K562 (cell line): ENCODE results near the gene CNOT2. TPM values are rescaled to one million over a fixed set of nuclear protein-coding genes. Genes with fewer than 3 reads are reported as not detected.

Experiments used
- ATAC-seq: fragments of 200-7000 bp; cut with Tn5 transposase; 3 replicates; pipeline ENCODE4 v1.9.1; 2020; ENCODE audit warnings: moderate library complexity
- BruUV-seq: library from RNA; stranded (reverse); fragments of 400-500 nt; replicated peaks from 2 replicates; lab custom pipeline; 2021; lab: Mats Ljungman, UMichigan
- CTCF ChIA-PET: fragments of 300-600 bp; formaldehyde crosslinking; extraction: SDS; loops from one replicate; lab custom pipeline; 2021; ENCODE audit warnings: low intra/inter-chr PET ratio; lab: Yijun Ruan, JAX
- POLR2A ChIA-PET: fragments of 300-600, 350-650 bp; sonication (Branson Sonifier 250); formaldehyde crosslinking; extraction: SDS; loops from one replicate; lab custom pipeline; 2021; ENCODE audit warnings: antibody characterized with exemption, inconsistent platforms; lab: Yijun Ruan, JAX
- DNase-seq, 4 experiments: peaks; one replicate each; pipeline versions ENCODE4 v3.0.0 to v3.0.0-alpha.2; 2011 to 2018; ENCODE audit warnings: low spot score in 3 of 4, mixed read lengths in 3 of 4; ENCODE audit errors: extremely low read depth in 1 of 4
- FAIRE-seq: peaks from 2 replicates; lab custom pipeline; 2011; peaks lifted over from hg19 to GRCh38; lab: Jason Lieb, UNC
- H2AFZ ChIP-seq: 2 replicates; pipeline ENCODE4 v1.6.0; 2011; ENCODE audit warnings: low read depth, low read length, control low read depth, inconsistent platforms
- H3K27ac ChIP-seq: fragments of 200-600 bp; 3 replicates; pipeline ENCODE4 v1.8.0; 2011; ENCODE audit warnings: low read depth, mild to moderate bottlenecking, control low read depth, inconsistent platforms, low read length, moderate library complexity, mixed read lengths; ENCODE audit errors: extremely low read depth
- H3K27me3 ChIP-seq, 2 experiments: fragments of 300-600 bp in 1 of 2; 2 replicates in 1 of 2; 3 replicates in 1 of 2; pipeline versions ENCODE4 v1.6.0 to v1.8.0; 2011; ENCODE audit warnings: inconsistent platforms in 2 of 2, low read length in 2 of 2, mild to moderate bottlenecking in 1 of 2, mixed read lengths in 1 of 2, moderate library complexity in 1 of 2; ENCODE audit not compliant: control insufficient read depth in 2 of 2, insufficient read depth in 2 of 2
- H3K36me3 ChIP-seq: fragments of 300-600 bp; 3 replicates; pipeline ENCODE4 v1.8.0; 2011; ENCODE audit warnings: mild to moderate bottlenecking, low read length, inconsistent platforms; ENCODE audit not compliant: control insufficient read depth, insufficient read depth
- H3K4me1 ChIP-seq, 2 experiments: fragments of 200-600 bp in 1 of 2; replicated peaks in 1 of 2; 2 replicates in 1 of 2; 3 replicates in 1 of 2; pipeline versions ENCODE4 v1.5.1 to v1.8.0; 2011; ENCODE audit warnings: inconsistent platforms in 2 of 2, low read length in 2 of 2, mild to moderate bottlenecking in 1 of 2, mixed read lengths in 1 of 2, moderate library complexity in 1 of 2; ENCODE audit not compliant: control insufficient read depth in 2 of 2, insufficient read depth in 2 of 2
- H3K4me2 ChIP-seq: 2 replicates; pipeline ENCODE4 v1.6.1; 2011; ENCODE audit warnings: low read length, control low read depth, inconsistent platforms, mixed read lengths; ENCODE audit not compliant: insufficient read depth
- H3K4me3 ChIP-seq: fragments of 200-600 bp; sonication (generic), shearing (Covaris generic); 2 replicates; pipeline ENCODE4 v1.5.1; 2016; ENCODE audit warnings: control low read depth, inconsistent platforms
- H3K79me2 ChIP-seq: fragments of 200-600 bp; 3 replicates; pipeline ENCODE4 v1.8.0; 2011; ENCODE audit warnings: low read length, inconsistent platforms; ENCODE audit not compliant: control insufficient read depth, insufficient read depth
- H3K9ac ChIP-seq, 2 experiments: 2 replicates each; pipeline versions ENCODE4 v1.6.0 to v1.6.1; 2011; ENCODE audit warnings: low read depth in 2 of 2, low read length in 2 of 2, control low read depth in 1 of 2, inconsistent platforms in 1 of 2, mild to moderate bottlenecking in 1 of 2, mixed read lengths in 1 of 2; ENCODE audit not compliant: insufficient read depth in 1 of 2
- H3K9me1 ChIP-seq: one replicate; pipeline ENCODE4 v1.6.0; 2011; ENCODE audit warnings: inconsistent platforms, mild to moderate bottlenecking, low read length, moderate library complexity; ENCODE audit not compliant: control insufficient read depth, insufficient read depth
- H3K9me3 ChIP-seq: replicated peaks from 2 replicates; pipeline ENCODE4 v1.5.1; 2011; ENCODE audit warnings: low read depth, low read length, inconsistent platforms; ENCODE audit not compliant: control insufficient read depth, insufficient read depth
- H4K20me1 ChIP-seq: replicated peaks from 2 replicates; pipeline ENCODE4 v1.6.1; 2011; ENCODE audit warnings: low read length, inconsistent platforms, mixed read lengths; ENCODE audit not compliant: control insufficient read depth, insufficient read depth
- CBX8 ChIP-seq: fragments of 200-600 bp; sonication (generic); IDR thresholded peaks from 2 replicates; pipeline ENCODE4 v1.6.1; 2012; ENCODE audit warnings: borderline replicate concordance, mixed run types, low read depth, mild to moderate bottlenecking, moderate library complexity, mixed read lengths, low read length, control low read depth, inconsistent platforms; ENCODE audit not compliant: poor library complexity, severe bottlenecking; ENCODE audit errors: extremely low read depth
- STAT6 ChIP-seq: sonication (generic); formaldehyde crosslinking; IDR thresholded peaks from 2 replicates; pipeline ENCODE4 v1.8.1; 2023; ENCODE audit warnings: mild to moderate bottlenecking, missing genetic modification reagents
- ZNF444 ChIP-seq: fragments of 250-450 bp; sonication (Bioruptor Pico); IDR thresholded peaks from 2 replicates; pipeline ENCODE4 v1.4.0; 2020; ENCODE audit warnings: mild to moderate bottlenecking, moderate library complexity
- WGBS: fragments of 100-300 bp; shearing (Covaris generic); methylation state at CpG from one replicate; pipeline ENCODE4 v1.1.6; 2016; ENCODE audit warnings: low coverage, mixed read lengths; ENCODE audit not compliant: insufficient coverage; ENCODE audit errors: missing lambda C conversion rate; 5-methylcytosine and 5-hydroxymethylcytosine counted together
- in situ Hi-C: fragments of 300-500 bp; cut with MboI; formaldehyde crosslinking; loops from 4 replicates; pipeline ENCODE4 v1.15.0; 2018; ENCODE audit warnings: inconsistent platforms, mixed read lengths
- intact Hi-C: fragments of 100-400 bp; cut with micrococcal nuclease; formaldehyde crosslinking; loops from 2 replicates; pipeline ENCODE4 v1.14.2; 2022
- polyA plus RNA-seq, 8 experiments: library from polyadenylated mRNA; depleted of rRNA in 4 of 8; stranded (reverse) in 5 of 8; unstranded in 3 of 8; fragments of >200 nt; fragmentation: Nextera tagmentation in 2 of 8; fragmentation: Illumina TruSeq in 1 of 8; extraction: Ambion mirVana in 2 of 8; extraction: Trizol in 1 of 8; gene quantifications; 2 replicates each; pipeline versions ENCODE4 v1.2.1 to v1.2.3, GENCODE V29; 2011 to 2014; ENCODE audit warnings: inconsistent platforms in 1 of 8, missing spikeins in 1 of 8
- total RNA-seq, 7 experiments: library from RNA; depleted of rRNA in 6 of 7; stranded (reverse); fragments of >200 nt in 6 of 7; fragmentation: Illumina TruSeq in 2 of 7; extraction: Trizol in 2 of 7; gene quantifications; 2 replicates each; pipeline versions ENCODE4 v1.2.1 to v1.2.3, GENCODE V29; 2011 to 2021; ENCODE audit warnings: low replicate concordance in 1 of 7

The CNOT2 gene
- total and polyA plus RNA-seq, 9 of the 15 experiments (the other 6 are each of a cell fraction or from before 2014, with no cell fraction given): 43.6 to 119 (median 84.4) TPM

GRCh38 chr12:70367258-70368141 lies 124.3 kb downstream of the CNOT2 start:
- peak overlapping the region in 1 of 2 experiments; percentile 62; a peak in 2 of 4 replicates for H3K9ac ChIP-seq
- no peak overlapping the region for H3K27ac ChIP-seq
- intact Hi-C loops: loop anchor here (10.0 kb wide), 1 partner anchor 123 kb away; the partner anchor contains the start of gene CNOT2
- H3K4me3 ChIP-seq: peak overlapping the region; percentile 48; the same call in 1 of the 2 replicates
- H3K27me3 ChIP-seq: peaks cover 8 to 26% of the 10 kb centered on the region in 2 experiments
- no peak for DNase-seq
- POLR2A ChIA-PET: interaction anchor here (0.6 to 1.2 kb wide), 3 partner anchors 10 to 225 kb away, joined by 3 to 4 read pairs (median 3); no protein-coding TSS in a partner anchor
- TF ChIP-seq STAT6 (CRISPR knock-in tag): no peak
- no peak for TF ChIP-seq ZNF444 (CRISPR knock-in tag)
- TF ChIP-seq CBX8: peak; percentile 18
- peaks cover 7 to 23% of the 10 kb centered on the region in 2 experiments; a peak in 4 of 5 replicates for H3K4me1 ChIP-seq
- peak overlapping the region; percentile 89 for H2AFZ ChIP-seq
- H3K4me2 ChIP-seq: peak overlapping the region; percentile 81; the same call in 1 of the 2 replicates
- FAIRE-seq: no peak
- no peaks in the 10 kb centered on the region for H4K20me1 ChIP-seq
- no peaks in the 10 kb centered on the region for H3K9me3 ChIP-seq
- ATAC-seq: no peak
- in situ Hi-C loops: no loop called here
- BruUV-seq: no TSS peak
- no peaks in the 10 kb centered on the region for H3K36me3 ChIP-seq
- CTCF ChIA-PET: no interaction called here
- WGBS: 27% methylated on average over 21 of the region's 21 CpGs
- H3K9me1 ChIP-seq: no peaks in the 10 kb centered on the region
- H3K79me2 ChIP-seq: no peaks in the 10 kb centered on the region
